Vagina (tissue), 2 donors: ENCODE measurements around the gene PPP1R9B. TPM values are rescaled to one million over a fixed set of nuclear protein-coding genes. Genes with fewer than 3 reads are reported as not detected.

ENCODE experiments used
- DNase-seq, 2 donors: peaks; one replicate each; pipeline ENCODE4 v3.0.0-alpha.2; 2017; ENCODE audit errors: extremely low spot score in 2 of 2
- H3K27ac ChIP-seq: fragments of 200-600 bp; sonication (generic); one replicate; pipeline ENCODE4 v1.5.1; 2019
- H3K27me3 ChIP-seq: fragments of 200-600 bp; sonication (generic); one replicate; pipeline ENCODE4 v1.5.1; 2019
- H3K36me3 ChIP-seq, 2 donors: fragments of 200-600 bp; sonication (generic); one replicate each; pipeline ENCODE4 v1.5.1; 2017 to 2019
- H3K4me1 ChIP-seq: fragments of 200-600 bp; sonication (generic); one replicate; pipeline ENCODE4 v1.5.1; 2019
- H3K4me3 ChIP-seq, 2 donors: fragments of 200-600 bp; sonication (generic); 1 replicate in 1 of 2; 2 replicates in 1 of 2; pipeline ENCODE4 v1.5.1; 2016 to 2019
- H3K9me3 ChIP-seq: fragments of 200-600 bp; sonication (generic); one replicate; pipeline ENCODE4 v1.5.1; 2019
- CTCF ChIP-seq, 3 experiments: fragments of 450-650 bp in 2 of 3; fragments of 200-600 bp in 1 of 3; sonication (generic) in 1 of 3; IDR thresholded peaks; one replicate each; pipeline ENCODE4 v1.5.1; 2017 to 2019; ENCODE audit warnings: antibody characterized with exemption in 3 of 3, mild to moderate bottlenecking in 2 of 3, moderate library complexity in 2 of 3
- POLR2A ChIP-seq, 2 donors: fragments of 450-650 bp; IDR thresholded peaks; one replicate each; pipeline ENCODE4 v1.6.1; 2017; ENCODE audit warnings: antibody characterized with exemption in 2 of 2, mild to moderate bottlenecking in 2 of 2, moderate library complexity in 2 of 2
- POLR2AphosphoS5 ChIP-seq, 2 donors: sonication (generic); formaldehyde crosslinking; IDR thresholded peaks; one replicate each; pipeline ENCODE4 v1.9.0; 2017; ENCODE audit warnings: antibody characterized with exemption in 2 of 2, mild to moderate bottlenecking in 2 of 2, low read depth in 1 of 2; ENCODE audit not compliant: insufficient read depth in 1 of 2
- intact Hi-C: fragments of 100-400 bp; cut with DNase I; formaldehyde crosslinking; loops from one replicate; pipeline ENCODE4 v1.15.1; 2023
- total RNA-seq: library from RNA; depleted of rRNA; stranded (reverse); fragments of >200 nt; gene quantifications from one replicate; pipeline ENCODE4 v1.2.3, GENCODE V29; 2016

Gene PPP1R9B
- total RNA-seq, 1 donor from 2014 or later = 37.6 TPM

GRCh38 chr17:50136096-50136687, 14.3 kb downstream of the PPP1R9B start:
- no peaks in the 10 kb centered on the region for H3K9me3 ChIP-seq
- no peak overlapping the region for H3K27ac ChIP-seq
- H3K27me3 ChIP-seq = no peaks in the 10 kb centered on the region
- intact Hi-C loops = no loop called here
- H3K4me1 ChIP-seq = peaks cover 29% of the 10 kb centered on the region
- TF ChIP-seq CTCF (IDR thresholded peaks at IDR 0.05) (no peak), POLR2A (IDR thresholded peaks at IDR 0.05) (no peak), POLR2AphosphoS5 (IDR thresholded peaks at IDR 0.05; ENCODE audit: insufficient read depth in 1 of 2, low read depth in 1 of 2) (no peak)
- DNase-seq = no peak
- H3K4me3 ChIP-seq = no peak overlapping the region
- H3K36me3 ChIP-seq = peaks cover 0 to 61% of the 10 kb centered on the region in 2 donors

GRCh38 chr17:50135316-50136095, 15.0 kb downstream of the PPP1R9B start:
- H3K9me3 ChIP-seq = no peaks in the 10 kb centered on the region
- H3K27ac ChIP-seq = no peak overlapping the region
- peaks cover 0 to 54% of the 10 kb centered on the region in 2 donors for H3K36me3 ChIP-seq
- H3K4me1 ChIP-seq = peaks cover 24% of the 10 kb centered on the region
- intact Hi-C loops = no loop called here
- no peak for DNase-seq
- H3K27me3 ChIP-seq = no peaks in the 10 kb centered on the region
- H3K4me3 ChIP-seq = no peak overlapping the region
- TF ChIP-seq POLR2AphosphoS5 (IDR thresholded peaks at IDR 0.05; ENCODE audit: insufficient read depth in 1 of 2, low read depth in 1 of 2) = no peak
- no peak for TF ChIP-seq CTCF (IDR thresholded peaks at IDR 0.05)
- TF ChIP-seq POLR2A (IDR thresholded peaks at IDR 0.05) = no peak

- Histone ChIP-seq H3K36me3 (peaks cover 0 to 51% of the 10 kb centered on the region in 2 donors), H3K4me3 (no peak overlapping the region), H3K27me3 (no peaks in the 10 kb centered on the region), H3K27ac (no peak overlapping the region), H3K9me3 (no peaks in the 10 kb centered on the region), H3K4me1 (peaks cover 30% of the 10 kb centered on the region)
- no peak for TF ChIP-seq POLR2AphosphoS5 (IDR thresholded peaks at IDR 0.05; ENCODE audit: insufficient read depth in 1 of 2, low read depth in 1 of 2)
- TF ChIP-seq CTCF (IDR thresholded peaks at IDR 0.05) = no peak
- no peak for TF ChIP-seq POLR2A (IDR thresholded peaks at IDR 0.05)
- DNase-seq = no peak
- intact Hi-C loops = no loop called here
Measured at GRCh38 chr17:50134206-50135110, 16.0 kb downstream of the PPP1R9B start.

- Histone ChIP-seq H3K27ac (peak overlapping the region; percentile 52), H3K36me3 (peaks cover 0 to 43% of the 10 kb centered on the region in 2 donors), H3K4me1 (peaks cover 37% of the 10 kb centered on the region), H3K27me3 (no peaks in the 10 kb centered on the region), H3K4me3 (no peak overlapping the region), H3K9me3 (no peaks in the 10 kb centered on the region)
- TF ChIP-seq POLR2AphosphoS5 (IDR thresholded peaks at IDR 0.05; ENCODE audit: insufficient read depth in 1 of 2, low read depth in 1 of 2) (no peak), CTCF (IDR thresholded peaks at IDR 0.05) (no peak), POLR2A (IDR thresholded peaks at IDR 0.05) (no peak)
- intact Hi-C loops = no loop called here
- DNase-seq = no peak
Measured at GRCh38 chr17:50133769-50134099, 16.7 kb downstream of the PPP1R9B start.
